Measurements from ENCODE around the gene KRTAP9-2. TPM values are rescaled to one million over a fixed set of nuclear protein-coding genes. Genes with fewer than 3 reads are reported as not detected.

KRTAP9-2 gene
- polyA plus RNA-seq, 1 donor (not counting 4 experiments of a cell fraction or from before 2014, with no cell fraction given), result not detected

DNA sequence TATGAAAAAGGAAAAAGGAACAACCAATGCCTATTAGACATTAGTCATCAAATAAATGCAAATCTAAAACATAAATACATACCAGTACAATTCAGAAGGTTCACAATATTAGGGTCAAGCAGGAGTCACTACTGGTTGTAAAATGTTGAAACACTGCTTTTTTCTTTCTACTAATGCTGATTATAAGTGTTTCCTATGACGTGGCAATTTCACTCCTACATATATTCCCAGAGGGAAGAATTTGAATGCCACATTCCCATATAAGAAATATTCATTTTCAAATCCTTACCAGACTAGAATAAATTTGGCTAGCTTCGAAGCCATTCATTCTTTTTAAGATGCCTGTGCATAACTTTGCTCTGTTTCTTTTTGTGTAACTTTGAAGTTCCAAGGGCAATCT lies 2.6 kb upstream of the KRTAP9-2 start:
- DNase-seq (ENCODE audit: low read depth, low spot score), result no peak

DNA sequence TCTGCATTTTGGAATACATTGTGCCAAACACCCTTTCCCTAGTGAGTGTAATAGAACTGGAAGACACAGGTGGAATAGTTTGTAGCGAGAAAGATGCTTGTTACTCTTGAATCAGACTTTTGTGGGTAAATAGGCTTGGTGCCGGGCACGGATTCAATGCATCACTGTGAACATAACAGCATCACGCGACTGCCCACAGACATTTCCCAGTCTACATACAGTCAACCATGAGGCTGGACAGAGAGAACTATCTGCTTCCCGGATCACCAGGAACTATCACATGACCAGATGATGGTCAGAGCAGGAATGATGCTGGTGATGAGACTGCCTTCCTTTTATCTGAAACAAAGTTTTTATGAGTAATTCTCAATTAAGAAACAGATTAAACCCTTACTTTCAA lies 397 bp upstream of the KRTAP9-2 start:
- no peak for TF ChIP-seq EZH2 (IDR thresholded peaks at IDR 0.05; ENCODE audit: low read length)
- TF ChIP-seq, protein P1, sequence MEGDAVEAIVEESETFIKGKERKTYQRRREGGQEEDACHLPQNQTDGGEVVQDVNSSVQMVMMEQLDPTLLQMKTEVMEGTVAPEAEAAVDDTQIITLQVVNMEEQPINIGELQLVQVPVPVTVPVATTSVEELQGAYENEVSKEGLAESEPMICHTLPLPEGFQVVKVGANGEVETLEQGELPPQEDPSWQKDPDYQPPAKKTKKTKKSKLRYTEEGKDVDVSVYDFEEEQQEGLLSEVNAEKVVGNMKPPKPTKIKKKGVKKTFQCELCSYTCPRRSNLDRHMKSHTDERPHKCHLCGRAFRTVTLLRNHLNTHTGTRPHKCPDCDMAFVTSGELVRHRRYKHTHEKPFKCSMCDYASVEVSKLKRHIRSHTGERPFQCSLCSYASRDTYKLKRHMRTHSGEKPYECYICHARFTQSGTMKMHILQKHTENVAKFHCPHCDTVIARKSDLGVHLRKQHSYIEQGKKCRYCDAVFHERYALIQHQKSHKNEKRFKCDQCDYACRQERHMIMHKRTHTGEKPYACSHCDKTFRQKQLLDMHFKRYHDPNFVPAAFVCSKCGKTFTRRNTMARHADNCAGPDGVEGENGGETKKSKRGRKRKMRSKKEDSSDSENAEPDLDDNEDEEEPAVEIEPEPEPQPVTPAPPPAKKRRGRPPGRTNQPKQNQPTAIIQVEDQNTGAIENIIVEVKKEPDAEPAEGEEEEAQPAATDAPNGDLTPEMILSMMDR (optimal IDR thresholded peaks at IDR 0.05 in 1 of 3, IDR thresholded peaks at IDR 0.05 in 1 of 3, conservative IDR thresholded peaks at IDR 0.05 in 1 of 3; ENCODE audit: extremely low read depth in 1 of 3, insufficient read depth in 2 of 3, low read length in 3 of 3), result no peak
- DNase-seq (ENCODE audit: low read depth, low spot score) (no peak), FAIRE-seq (no peak)
- H3K79me2 ChIP-seq (ENCODE audit: control insufficient read depth, insufficient read depth, low read length), result no peaks in the 10 kb centered on the region
- no peaks in the 10 kb centered on the region for H3K27me3 ChIP-seq (ENCODE audit: control insufficient read depth, extremely low read depth, insufficient read depth, low read length)
- no peak overlapping the region for H3K27ac ChIP-seq (ENCODE audit: control insufficient read depth, insufficient read depth, low read length)
- H3K4me1 ChIP-seq (ENCODE audit: control insufficient read depth, extremely low read depth, insufficient read depth, low read length), result no peaks in the 10 kb centered on the region
- no peak overlapping the region for H3K9ac ChIP-seq (ENCODE audit: control insufficient read depth, extremely low read depth, insufficient read depth, low read length)
- no peaks in the 10 kb centered on the region for H4K20me1 ChIP-seq (ENCODE audit: control insufficient read depth, extremely low read depth, insufficient read depth, low read length)
- dilution Hi-C loops (cut with MboI; ENCODE audit: extremely low pct_ligation_motif_present, low sequenced_read_pairs), result no loop called here
- H3K4me3 ChIP-seq (ENCODE audit: control insufficient read depth in 2 of 3, extremely low read depth in 1 of 3, insufficient read depth in 2 of 3, low read depth in 1 of 3, low read length in 3 of 3), result no peak overlapping the region
- H3K9me1 ChIP-seq (ENCODE audit: control insufficient read depth, extremely low read depth, insufficient read depth, low read length), result no peaks in the 10 kb centered on the region
- no peaks in the 10 kb centered on the region for H3K9me3 ChIP-seq (ENCODE audit: control insufficient read depth, low read depth, low read length)
- H3K4me2 ChIP-seq (ENCODE audit: control insufficient read depth, extremely low read depth, insufficient read depth, low read depth, low read length), result no peak overlapping the region
- no peak overlapping the region for H2AFZ ChIP-seq (ENCODE audit: control insufficient read depth, low read length)
- H3K36me3 ChIP-seq (ENCODE audit: control insufficient read depth in 2 of 2, extremely low read depth in 1 of 2, insufficient read depth in 2 of 2, low read length in 2 of 2), result no peaks in the 10 kb centered on the region

More for the DNA sequence above, 2.6 kb upstream of the KRTAP9-2 start:
- dilution Hi-C loops (cut with MboI; ENCODE audit: extremely low pct_ligation_motif_present, low sequenced_read_pairs), result no loop called here
- Histone ChIP-seq H4K20me1 (ENCODE audit: control insufficient read depth, extremely low read depth, insufficient read depth, low read length) (no peaks in the 10 kb centered on the region), H3K9ac (ENCODE audit: control insufficient read depth, extremely low read depth, insufficient read depth, low read length) (no peak overlapping the region), H3K9me1 (ENCODE audit: control insufficient read depth, extremely low read depth, insufficient read depth, low read length) (no peaks in the 10 kb centered on the region), H3K9me3 (ENCODE audit: control insufficient read depth, low read depth, low read length) (no peaks in the 10 kb centered on the region), H2AFZ (ENCODE audit: control insufficient read depth, low read length) (no peak overlapping the region), H3K4me2 (ENCODE audit: control insufficient read depth, extremely low read depth, insufficient read depth, low read depth, low read length) (no peak overlapping the region), H3K4me3 (ENCODE audit: control insufficient read depth in 2 of 3, extremely low read depth in 1 of 3, insufficient read depth in 2 of 3, low read depth in 1 of 3, low read length in 3 of 3) (no peak overlapping the region), H3K27me3 (ENCODE audit: control insufficient read depth, extremely low read depth, insufficient read depth, low read length) (no peaks in the 10 kb centered on the region), H3K79me2 (ENCODE audit: control insufficient read depth, insufficient read depth, low read length) (no peaks in the 10 kb centered on the region), H3K27ac (ENCODE audit: control insufficient read depth, insufficient read depth, low read length) (no peak overlapping the region), H3K36me3 (ENCODE audit: control insufficient read depth in 2 of 2, extremely low read depth in 1 of 2, insufficient read depth in 2 of 2, low read length in 2 of 2) (no peaks in the 10 kb centered on the region), H3K4me1 (ENCODE audit: control insufficient read depth, extremely low read depth, insufficient read depth, low read length) (no peaks in the 10 kb centered on the region)
- FAIRE-seq, result no peak
- no peak for TF ChIP-seq EZH2 (IDR thresholded peaks at IDR 0.05; ENCODE audit: low read length)
- TF ChIP-seq, protein P1 (optimal IDR thresholded peaks at IDR 0.05 in 1 of 3, IDR thresholded peaks at IDR 0.05 in 1 of 3, conservative IDR thresholded peaks at IDR 0.05 in 1 of 3; ENCODE audit: extremely low read depth in 1 of 3, insufficient read depth in 2 of 3, low read length in 3 of 3), result no peak

Data from keratinocyte (primary cell).